Endothelial cell of umbilical vein (primary cell): ENCODE measurements around the gene RIOK1.

Experiments
- EZH2 ChIP-seq: IDR thresholded peaks from 2 replicates; pipeline ENCODE4 v1.6.1; 2012; ENCODE audit warnings: borderline replicate concordance, low read depth, mild to moderate bottlenecking, moderate library complexity, low read length, inconsistent platforms; ENCODE audit not compliant: severe bottlenecking
- FOS ChIP-seq: IDR thresholded peaks from 2 replicates; pipeline ENCODE4 v1.6.1; 2011; ENCODE audit warnings: mild to moderate bottlenecking, low read length, moderate library complexity, borderline replicate concordance; ENCODE audit not compliant: insufficient read depth
- MYC ChIP-seq: IDR thresholded peaks from one replicate; pipeline ENCODE4 v1.6.1; 2011; ENCODE audit warnings: mild to moderate bottlenecking, low read depth, low read length
- POLR2A ChIP-seq: IDR thresholded peaks from 2 replicates; pipeline ENCODE4 v1.6.1; 2012; ENCODE audit warnings: low read depth, mild to moderate bottlenecking, control low read depth, low read length
- POLR2AphosphoS5 ChIP-seq: IDR thresholded peaks from 2 replicates; pipeline ENCODE4 v1.6.1; 2012; ENCODE audit warnings: low read depth, mild to moderate bottlenecking, control low read depth, low read length, moderate library complexity; ENCODE audit not compliant: insufficient read depth
- TF ChIP-seq, protein P1 (sequence below), 2 donors: IDR thresholded peaks; 1 replicate in 1 of 2; 2 replicates in 1 of 2; pipeline ENCODE4 v1.5.1; 2011; ENCODE audit warnings: low read length in 2 of 2, mild to moderate bottlenecking in 2 of 2, moderate library complexity in 2 of 2, control low read depth in 1 of 2, inconsistent platforms in 1 of 2, low read depth in 1 of 2; ENCODE audit not compliant: insufficient read depth in 1 of 2; ENCODE audit errors: extremely low read depth in 1 of 2
- TF ChIP-seq, protein P2 (sequence below): IDR thresholded peaks from 2 replicates; pipeline ENCODE4 v1.6.1; 2011; ENCODE audit not compliant: insufficient read depth, insufficient read length

DNA sequence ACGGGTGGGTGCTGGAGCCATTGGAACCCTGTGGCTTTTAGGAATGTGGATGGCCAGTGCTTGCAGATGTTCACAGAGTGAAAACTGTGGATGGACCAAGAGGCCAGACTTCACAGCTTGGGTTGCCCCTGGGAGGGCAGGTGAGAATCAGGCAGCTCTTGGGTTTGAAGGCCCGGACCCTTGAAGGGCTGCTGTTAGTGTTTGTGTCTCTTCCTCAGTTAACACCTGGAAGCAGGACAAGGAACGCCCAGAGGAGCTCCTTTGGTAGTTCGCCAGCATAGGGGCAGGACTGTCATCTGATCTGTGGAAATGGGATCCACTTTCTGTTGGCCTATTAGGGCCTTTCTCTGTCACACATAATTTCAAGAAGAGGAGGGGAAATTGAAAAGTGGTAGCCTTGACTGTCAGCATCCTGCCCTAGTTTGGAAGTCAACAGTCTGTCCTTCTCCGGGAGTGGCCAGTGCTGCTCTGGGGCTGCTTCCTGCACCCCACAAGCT is 43.6 kb downstream of the RIOK1 start:
- TF ChIP-seq, protein P1, sequence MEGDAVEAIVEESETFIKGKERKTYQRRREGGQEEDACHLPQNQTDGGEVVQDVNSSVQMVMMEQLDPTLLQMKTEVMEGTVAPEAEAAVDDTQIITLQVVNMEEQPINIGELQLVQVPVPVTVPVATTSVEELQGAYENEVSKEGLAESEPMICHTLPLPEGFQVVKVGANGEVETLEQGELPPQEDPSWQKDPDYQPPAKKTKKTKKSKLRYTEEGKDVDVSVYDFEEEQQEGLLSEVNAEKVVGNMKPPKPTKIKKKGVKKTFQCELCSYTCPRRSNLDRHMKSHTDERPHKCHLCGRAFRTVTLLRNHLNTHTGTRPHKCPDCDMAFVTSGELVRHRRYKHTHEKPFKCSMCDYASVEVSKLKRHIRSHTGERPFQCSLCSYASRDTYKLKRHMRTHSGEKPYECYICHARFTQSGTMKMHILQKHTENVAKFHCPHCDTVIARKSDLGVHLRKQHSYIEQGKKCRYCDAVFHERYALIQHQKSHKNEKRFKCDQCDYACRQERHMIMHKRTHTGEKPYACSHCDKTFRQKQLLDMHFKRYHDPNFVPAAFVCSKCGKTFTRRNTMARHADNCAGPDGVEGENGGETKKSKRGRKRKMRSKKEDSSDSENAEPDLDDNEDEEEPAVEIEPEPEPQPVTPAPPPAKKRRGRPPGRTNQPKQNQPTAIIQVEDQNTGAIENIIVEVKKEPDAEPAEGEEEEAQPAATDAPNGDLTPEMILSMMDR (IDR thresholded peaks at IDR 0.05; ENCODE audit: extremely low read depth in 1 of 2, insufficient read depth in 1 of 2, low read depth in 1 of 2, low read length in 2 of 2) = no peak
- TF ChIP-seq POLR2A (no peak), EZH2 (no peak), POLR2AphosphoS5 (no peak), FOS (no peak), MYC (no peak)
- TF ChIP-seq, protein P2, sequence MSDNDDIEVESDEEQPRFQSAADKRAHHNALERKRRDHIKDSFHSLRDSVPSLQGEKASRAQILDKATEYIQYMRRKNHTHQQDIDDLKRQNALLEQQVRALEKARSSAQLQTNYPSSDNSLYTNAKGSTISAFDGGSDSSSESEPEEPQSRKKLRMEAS = no peak
